Measurements from ENCODE around the gene GTF2H3. TPM values are rescaled to one million over a fixed set of nuclear protein-coding genes. Genes with fewer than 3 reads are reported as not detected.

Gene GTF2H3
- 64.9 and 68.6 TPM in 2 replicates for total RNA-seq

GRCh38 chr12:123633379-123634141 lies at the start of gene GTF2H3, which contains the start of gene EIF2B1:
GTF2H3 (plus strand) TSS chr12:123633829; CDS start chr12:123633860, 31 bp downstream.
EIF2B1 (minus strand) TSS chr12:123633686; CDS start chr12:123633557, 129 bp downstream.

DNA sequence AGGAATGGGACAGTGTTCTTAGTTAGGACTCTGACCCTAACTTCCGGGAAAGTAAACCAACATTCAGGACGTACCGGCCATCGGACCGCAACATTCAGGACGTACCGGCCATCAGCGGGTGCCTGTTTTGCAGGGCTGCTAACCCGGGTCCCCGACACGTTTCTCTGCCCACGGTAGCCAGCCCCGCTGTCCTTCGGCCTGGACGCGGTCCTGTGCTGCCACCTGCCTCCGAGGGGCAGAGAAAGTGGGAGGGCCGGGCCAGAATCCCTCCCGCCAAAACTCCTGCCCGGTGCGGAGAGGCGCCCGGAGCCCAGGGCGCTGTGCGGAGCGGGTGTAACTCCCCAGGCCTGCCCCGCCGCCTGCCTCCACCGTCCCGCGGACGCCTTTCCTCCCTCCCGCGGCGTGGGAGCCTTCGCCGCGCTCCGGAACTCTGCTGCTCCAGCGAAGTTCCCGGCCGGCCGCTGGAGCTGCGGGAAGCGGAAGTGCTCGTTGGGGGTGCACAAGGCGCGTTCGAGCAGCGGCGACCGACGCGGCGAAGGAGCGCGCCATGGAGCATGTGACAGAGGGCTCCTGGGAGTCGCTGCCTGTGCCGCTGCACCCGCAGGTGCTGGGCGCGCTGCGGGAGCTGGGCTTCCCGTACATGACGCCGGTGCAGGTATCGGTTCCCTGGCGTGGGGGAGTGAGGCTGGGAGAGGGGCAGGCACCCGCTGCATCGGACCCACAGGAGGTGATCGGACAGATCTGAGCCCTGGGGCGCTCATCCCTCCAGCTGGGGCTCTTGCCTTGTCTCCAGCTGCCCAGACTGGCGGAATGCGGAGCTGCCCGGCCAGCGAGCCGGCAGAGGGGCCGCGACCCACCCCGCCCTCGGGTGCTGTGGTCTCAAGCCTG lies 31.8 kb upstream of the GTF2H3 start, which contains the start of gene DDX55:
TSS of gene DDX55 (plus strand) at position 498 of the 888 bp plus-strand sequence. CDS start at position 548, 50 bp downstream.

GRCh38 chr12:123670882-123671728 lies 37.5 kb downstream of the GTF2H3 start, which contains the start of gene TCTN2:
TCTN2 (plus strand) TSS chr12:123671113; CDS start chr12:123671241, 128 bp downstream.

Small RNAs within 50 kb of the gene (small RNA-seq; reads per million reads assigned to genes)
- gene SNORA9B: 2.9 reads per million, percentile 82 among the genes with 10 or more reads in this experiment

Other genes with a start within 250 kb of the GTF2H3 start
- 45.5 and 49.0 TPM in 2 replicates for gene KMT5A, start 249.7 kb upstream of the GTF2H3 start, total RNA-seq
- 6.1 and 7.1 TPM in 2 replicates for gene RILPL2, start 197.1 kb upstream of the GTF2H3 start, total RNA-seq
- gene SNRNP35, start 175.7 kb upstream of the GTF2H3 start, total RNA-seq: 12.0 and 12.6 TPM in 2 replicates
- 11.2 and 13.3 TPM in 2 replicates for gene RILPL1, start 100.1 kb upstream of the GTF2H3 start, total RNA-seq
- 582 and 597 TPM in 2 replicates for gene TMED2, start 49.3 kb upstream of the GTF2H3 start, total RNA-seq
- 16.2 and 17.9 TPM in 2 replicates for gene DDX55, start 31.7 kb upstream of the GTF2H3 start, total RNA-seq
- gene EIF2B1, start 143 bp upstream of the GTF2H3 start, total RNA-seq: 38.5 and 44.0 TPM in 2 replicates
- gene TCTN2, start 37.3 kb downstream of the GTF2H3 start, total RNA-seq: 24.2 and 29.0 TPM in 2 replicates
- 19.7 and 36.6 TPM in 2 replicates for gene ATP6V0A2, start 78.5 kb downstream of the GTF2H3 start, total RNA-seq
- gene DNAH10, start 128.5 kb downstream of the GTF2H3 start, total RNA-seq: 0.11 and 0.26 TPM in 2 replicates

All from articular chondrocyte of knee joint (primary cell).